SK-N-MC (cell line): ENCODE measurements around the gene FKRP.
A peak's percentile ranks its signal among the peaks of the same experiment; 100 is the strongest.

Experiments used
- DNase-seq: peaks from one replicate; pipeline ENCODE4 v3.0.0-alpha.2; 2011; ENCODE audit warnings: low read depth, low spot score
- H3K27ac ChIP-seq: fragments of 200-600 bp; sonication (generic); 2 replicates; pipeline ENCODE4 v1.5.1; 2016; ENCODE audit warnings: mixed run types
- H3K36me3 ChIP-seq: fragments of 200-600 bp; sonication (generic); 2 replicates; pipeline ENCODE4 v1.6.1; 2017; ENCODE audit warnings: antibody characterized with exemption, low read length, mixed read lengths; ENCODE audit not compliant: insufficient read depth
- H3K4me3 ChIP-seq: fragments of 200-600 bp; sonication (generic); 2 replicates; pipeline ENCODE4 v1.5.1; 2016
- H3K9ac ChIP-seq: fragments of 200-600 bp; sonication (generic); 2 replicates; pipeline ENCODE4 v1.8.0; 2017; ENCODE audit warnings: mixed run types, mixed read lengths; ENCODE audit not compliant: insufficient read length
- H3K9me3 ChIP-seq: fragments of 200-600 bp; sonication (generic); 2 replicates; pipeline ENCODE4 v1.6.1; 2017; ENCODE audit warnings: low read depth, mild to moderate bottlenecking, antibody characterized with exemption, low read length, moderate library complexity, mixed read lengths
- EZH2 ChIP-seq: fragments of 200-600 bp; sonication (generic); IDR thresholded peaks from one replicate; pipeline ENCODE4 v1.6.1; 2017; ENCODE audit warnings: antibody characterized with exemption
- FOXP2 ChIP-seq: optimal IDR thresholded peaks from 2 replicates; pipeline ENCODE3; 2011; ENCODE audit warnings: mild to moderate bottlenecking, moderate library complexity; ENCODE audit not compliant: insufficient read depth; ENCODE audit errors: extremely low read length, control extremely low read depth
- POLR2AphosphoS5 ChIP-seq: IDR thresholded peaks from 2 replicates; pipeline ENCODE4 v1.6.1; 2012; ENCODE audit warnings: mild to moderate bottlenecking, low read depth, low read length, borderline replicate concordance

FKRP gene

DNA sequence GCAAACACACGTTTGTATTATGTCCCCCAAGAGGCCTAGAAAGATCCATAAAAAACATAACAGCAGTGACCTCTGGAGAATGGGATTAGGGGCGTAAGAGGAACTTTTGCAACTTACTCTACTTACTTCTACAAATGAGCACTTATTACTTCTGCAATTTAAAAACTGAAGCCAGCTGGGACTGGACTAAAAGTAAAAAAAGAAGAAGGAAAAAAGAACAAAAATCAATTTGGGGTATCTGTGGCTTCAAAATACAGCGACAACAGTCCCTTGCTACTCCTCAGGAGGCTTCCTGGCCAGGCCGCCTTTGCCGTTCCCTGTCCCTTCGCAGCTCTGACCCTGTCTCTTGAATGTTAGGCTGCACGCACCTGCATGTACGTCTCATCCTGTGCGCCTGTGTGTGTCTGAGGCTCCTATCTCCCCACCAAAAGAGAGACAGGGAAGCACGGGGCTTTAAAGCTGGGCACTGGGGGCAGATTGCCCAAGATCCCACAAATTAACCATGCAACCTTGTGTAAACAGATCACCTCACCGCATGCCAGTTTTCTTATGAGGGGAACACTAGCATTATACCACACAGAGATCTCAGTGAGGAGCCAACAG is 12.1 kb upstream of the FKRP start:
- peaks cover 78% of the 10 kb centered on the region for H3K36me3 ChIP-seq
- H3K27ac ChIP-seq, result no peak overlapping the region
- no peak overlapping the region for H3K9ac ChIP-seq
- no peak overlapping the region for H3K4me3 ChIP-seq
- TF ChIP-seq FOXP2 (no peak), POLR2AphosphoS5 (no peak), EZH2 (no peak)
- DNase-seq, result no peak
- H3K9me3 ChIP-seq, result no peaks in the 10 kb centered on the region

GRCh38 chr19:46736531-46737297 is 9.1 kb upstream of the FKRP start:
- Histone ChIP-seq H3K36me3 (peaks cover 53% of the 10 kb centered on the region), H3K9ac (no peak overlapping the region), H3K9me3 (no peaks in the 10 kb centered on the region), H3K4me3 (no peak overlapping the region), H3K27ac (no peak overlapping the region)
- TF ChIP-seq EZH2 (no peak), FOXP2 (no peak), POLR2AphosphoS5 (no peak)
- no peak for DNase-seq

GRCh38 chr19:46737298-46737654 is 8.6 kb upstream of the FKRP start:
- DNase-seq, result no peak
- no peak overlapping the region for H3K27ac ChIP-seq
- no peak overlapping the region for H3K9ac ChIP-seq
- H3K4me3 ChIP-seq, result no peak overlapping the region
- no peaks in the 10 kb centered on the region for H3K9me3 ChIP-seq
- TF ChIP-seq EZH2 (no peak), FOXP2 (no peak), POLR2AphosphoS5 (no peak)
- peaks cover 53% of the 10 kb centered on the region for H3K36me3 ChIP-seq

DNA sequence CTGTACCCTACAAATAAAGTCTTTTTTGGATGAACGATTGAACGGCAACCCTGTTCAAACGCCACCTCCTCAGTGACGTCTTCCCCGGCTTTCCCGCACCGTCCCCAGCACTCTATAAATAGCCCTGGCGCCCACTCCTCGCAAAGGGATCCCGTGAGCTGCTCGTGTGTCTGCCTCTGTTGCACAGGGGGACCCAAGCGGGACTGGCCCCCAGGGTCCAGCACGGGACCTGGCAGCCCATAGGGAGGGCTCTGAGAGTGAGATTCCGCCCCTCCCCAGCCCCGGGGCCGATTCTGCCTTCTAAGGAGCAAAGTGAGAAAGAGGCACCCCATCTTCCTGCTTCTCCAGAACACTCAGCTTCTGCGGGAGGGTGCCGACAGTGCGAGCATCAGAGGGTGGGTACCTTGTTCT is 8.1 kb upstream of the FKRP start:
- H3K36me3 ChIP-seq, result peaks cover 50% of the 10 kb centered on the region
- no peak overlapping the region for H3K27ac ChIP-seq
- H3K4me3 ChIP-seq, result no peak overlapping the region
- no peaks in the 10 kb centered on the region for H3K9me3 ChIP-seq
- no peak overlapping the region for H3K9ac ChIP-seq
- no peak for DNase-seq
- TF ChIP-seq EZH2, result no peak
- TF ChIP-seq FOXP2, result no peak
- no peak for TF ChIP-seq POLR2AphosphoS5

DNA sequence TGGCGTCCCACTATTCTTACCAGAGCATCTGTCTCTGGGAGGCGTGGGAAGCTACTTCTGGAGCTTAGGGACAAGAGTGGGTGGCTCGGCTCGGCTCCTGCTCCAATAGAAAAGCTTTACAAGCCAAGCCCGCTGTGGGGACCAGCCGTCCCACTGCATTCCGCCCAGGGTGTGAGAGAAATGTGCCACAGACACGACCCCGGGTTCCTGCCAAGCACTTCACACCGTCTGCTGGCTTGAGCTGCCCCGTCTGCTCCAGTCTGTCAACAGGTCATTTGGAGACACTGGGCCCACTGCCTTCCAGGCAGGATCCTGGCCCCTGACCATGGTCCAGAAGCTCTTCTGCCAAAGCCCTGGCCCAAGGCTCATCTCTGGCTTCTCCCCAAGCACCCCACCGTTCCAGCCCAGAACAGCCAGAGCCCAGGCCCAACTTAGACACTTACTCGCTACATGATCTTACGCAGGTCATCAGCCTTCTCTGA is 6.5 kb upstream of the FKRP start:
- TF ChIP-seq EZH2, result no peak
- no peak for TF ChIP-seq FOXP2
- TF ChIP-seq POLR2AphosphoS5, result no peak
- Histone ChIP-seq H3K27ac (no peak overlapping the region), H3K9me3 (no peaks in the 10 kb centered on the region), H3K36me3 (peaks cover 38% of the 10 kb centered on the region), H3K4me3 (no peak overlapping the region), H3K9ac (no peak overlapping the region)
- no peak for DNase-seq

GRCh38 chr19:46741447-46741846 is 4.4 kb upstream of the FKRP start:
- H3K9me3 ChIP-seq, result no peaks in the 10 kb centered on the region
- H3K36me3 ChIP-seq, result peaks cover 36% of the 10 kb centered on the region
- H3K27ac ChIP-seq, result no peak overlapping the region
- no peak for TF ChIP-seq POLR2AphosphoS5
- no peak for TF ChIP-seq EZH2
- TF ChIP-seq FOXP2, result no peak
- no peak overlapping the region for H3K4me3 ChIP-seq
- DNase-seq, result no peak
- H3K9ac ChIP-seq, result no peak overlapping the region

DNA sequence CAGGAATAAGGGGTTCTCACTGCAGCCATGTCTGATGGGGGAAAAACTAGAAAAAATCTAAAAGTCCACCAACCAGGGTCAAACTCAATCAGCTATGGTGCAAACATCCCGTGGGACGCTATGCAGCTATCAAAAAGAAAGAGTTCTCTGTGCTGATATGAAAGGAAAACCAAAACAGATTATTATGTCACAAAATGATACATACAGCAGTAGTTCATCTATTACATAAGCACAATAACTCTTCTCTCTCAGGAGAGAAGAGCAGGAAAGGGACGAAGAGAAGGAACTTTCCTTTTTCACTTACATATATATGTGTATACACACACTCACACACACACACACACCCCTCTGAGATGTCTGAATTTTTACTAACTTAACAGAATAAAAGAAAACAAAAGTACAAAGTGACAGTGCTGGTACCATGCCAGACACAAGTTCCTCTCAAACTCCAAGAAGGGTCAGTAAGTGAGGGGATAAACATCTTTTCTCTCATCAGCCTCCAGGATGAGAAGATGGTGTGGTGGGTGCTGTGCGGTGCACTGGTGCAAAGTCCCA is 2.9 kb upstream of the FKRP start:
- H3K27ac ChIP-seq, result no peak overlapping the region
- H3K9me3 ChIP-seq, result no peaks in the 10 kb centered on the region
- H3K4me3 ChIP-seq, result no peak overlapping the region
- peaks cover 22% of the 10 kb centered on the region for H3K36me3 ChIP-seq
- no peak overlapping the region for H3K9ac ChIP-seq
- TF ChIP-seq POLR2AphosphoS5 (no peak), EZH2 (no peak), FOXP2 (no peak)
- no peak for DNase-seq

DNA sequence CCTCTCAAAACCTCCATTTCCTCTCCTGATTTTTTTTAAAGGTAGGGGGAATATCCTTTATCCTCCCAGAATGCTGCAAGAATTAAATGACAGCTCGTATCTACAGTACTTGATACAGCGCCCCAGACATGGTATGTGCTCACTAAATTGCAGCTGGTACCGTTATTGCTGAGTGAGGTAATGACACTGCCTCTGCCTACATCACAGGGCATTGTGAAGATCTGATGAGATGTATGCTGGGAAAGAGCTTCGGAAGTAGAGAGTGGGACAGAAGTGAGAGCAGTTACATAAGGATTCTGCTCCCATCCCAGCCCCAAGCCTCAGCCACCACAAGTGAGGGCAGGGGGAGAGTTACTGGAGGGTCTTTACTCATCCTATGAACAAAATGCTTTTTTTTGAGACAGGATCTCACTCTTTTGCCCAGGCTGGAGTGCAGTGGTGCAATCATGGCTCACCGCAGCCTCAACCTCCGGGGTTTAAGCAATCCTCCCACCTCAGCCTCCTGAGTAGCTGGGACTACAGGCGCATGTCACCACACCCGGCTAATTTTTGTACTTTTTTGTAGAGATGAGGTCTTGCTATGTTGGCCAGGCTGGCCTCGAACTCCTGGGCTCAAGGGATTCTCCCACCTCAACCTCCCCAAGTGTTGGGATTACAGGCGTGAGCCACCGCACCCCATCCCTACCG is 1.7 kb upstream of the FKRP start:
- no peak overlapping the region for H3K27ac ChIP-seq
- H3K4me3 ChIP-seq, result peak overlapping the region; percentile 82
- H3K36me3 ChIP-seq, result peaks cover 13% of the 10 kb centered on the region
- TF ChIP-seq EZH2 (no peak), FOXP2 (no peak), POLR2AphosphoS5 (no peak)
- no peaks in the 10 kb centered on the region for H3K9me3 ChIP-seq
- no peak overlapping the region for H3K9ac ChIP-seq
- no peak for DNase-seq
